ENCODE data around the gene WNK2.
"Not testable (repeated sequence)": the region's sequence is repeated elsewhere in the genome, so short reads cannot be mapped to it uniquely, and the experiment has no call there.

Gene WNK2

GRCh38 chr9:93246111-93246510, 62.2 kb downstream of the WNK2 start:
- no peak overlapping the region for H3K4me3 ChIP-seq (ENCODE audit: control insufficient read depth, low read depth, low read length)
- TF ChIP-seq CTCF (IDR thresholded peaks at IDR 0.05; ENCODE audit: control insufficient read depth, insufficient read depth, low read depth, low read length, missing control alignments) = no peak
- DNase-seq (ENCODE audit: low read depth) = no peak

DNA sequence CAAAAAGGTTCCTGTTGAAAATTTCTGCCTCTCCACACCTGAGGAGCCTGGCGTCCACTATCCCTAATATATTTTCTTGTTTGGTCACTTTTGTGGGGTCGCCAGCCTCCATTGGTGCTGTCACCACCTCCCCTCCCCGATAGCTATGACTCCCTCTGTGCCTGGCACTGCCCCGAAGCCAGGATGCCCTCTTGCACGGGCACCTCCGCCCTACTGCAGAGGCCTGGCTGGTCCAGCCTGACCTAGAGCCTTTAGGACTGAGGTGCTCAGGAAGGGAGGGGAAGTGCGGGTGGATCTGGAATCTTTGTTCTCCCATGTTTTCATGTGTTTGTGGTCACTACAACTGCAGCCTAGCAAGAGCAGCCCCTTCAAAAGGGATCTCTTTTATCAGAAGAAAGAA, 62.6 kb downstream of the WNK2 start:
- DNase-seq (ENCODE audit: low read depth) = no peak
- H3K4me3 ChIP-seq (ENCODE audit: control insufficient read depth, low read depth, low read length) = no peak overlapping the region
- no peak for TF ChIP-seq CTCF (IDR thresholded peaks at IDR 0.05; ENCODE audit: control insufficient read depth, insufficient read depth, low read depth, low read length, missing control alignments)

- TF ChIP-seq CTCF (IDR thresholded peaks at IDR 0.05; ENCODE audit: control insufficient read depth, insufficient read depth, low read depth, low read length, missing control alignments) = no peak
- no peak for DNase-seq (ENCODE audit: low read depth)
- no peak overlapping the region for H3K4me3 ChIP-seq (ENCODE audit: control insufficient read depth, low read depth, low read length)
Observed at GRCh38 chr9:93247099-93247865, 63.3 kb downstream of the WNK2 start.

DNA sequence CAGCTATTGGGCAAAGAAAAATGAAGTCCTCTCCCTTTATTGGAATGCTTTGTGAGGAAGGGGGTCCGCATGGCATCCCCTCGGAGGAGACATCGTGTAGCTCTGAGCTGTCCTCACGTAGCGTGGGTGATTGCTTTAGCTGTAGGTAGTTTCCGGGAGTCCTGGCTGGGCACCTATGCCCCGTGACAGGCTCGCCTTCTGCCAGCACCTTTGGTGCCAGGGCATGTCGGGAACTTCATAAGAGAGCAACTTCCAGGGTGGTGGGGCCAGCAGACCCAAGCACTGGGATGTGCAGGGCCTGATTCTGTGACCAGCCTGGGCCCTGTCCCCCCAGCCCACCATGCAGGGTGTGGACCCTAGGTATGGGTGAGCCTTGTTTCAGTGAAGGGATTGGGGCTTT, 64.0 kb downstream of the WNK2 start:
- H3K4me3 ChIP-seq (ENCODE audit: control insufficient read depth, low read depth, low read length) = no peak overlapping the region
- DNase-seq (ENCODE audit: low read depth) = no peak
- no peak for TF ChIP-seq CTCF (IDR thresholded peaks at IDR 0.05; ENCODE audit: control insufficient read depth, insufficient read depth, low read depth, low read length, missing control alignments)

DNA sequence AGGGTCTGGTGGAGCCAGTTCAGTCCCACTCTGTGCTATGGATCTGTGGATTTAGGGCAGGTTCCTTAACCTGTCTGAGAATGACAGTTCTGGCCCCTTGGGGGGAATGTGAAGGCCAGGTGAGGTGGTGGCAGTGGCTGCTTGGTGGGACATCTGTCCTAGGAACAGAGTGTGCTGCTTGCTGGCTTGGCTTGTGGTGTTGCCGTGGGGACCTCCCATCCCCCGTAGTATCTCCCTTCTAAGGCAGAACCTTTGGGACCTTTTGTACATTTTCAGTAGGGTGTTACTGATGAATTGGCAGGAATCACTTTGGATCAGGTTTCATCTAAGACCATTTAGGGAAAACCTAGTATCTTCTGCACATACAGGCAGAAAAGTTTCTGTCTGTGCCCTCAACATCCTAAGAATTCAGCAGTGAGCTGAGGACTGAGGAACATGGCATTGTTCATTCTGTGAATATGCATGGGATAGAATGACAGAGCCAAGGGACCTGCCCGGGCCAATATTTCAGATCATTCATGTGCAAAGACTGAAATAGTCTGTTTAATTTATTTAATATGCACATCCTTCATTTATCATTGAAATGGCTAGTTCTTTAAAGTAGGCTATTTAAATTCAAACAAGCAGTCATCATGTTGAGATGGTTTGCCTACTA, 64.6 kb downstream of the WNK2 start:
- no peak for DNase-seq (ENCODE audit: low read depth)
- no peak for TF ChIP-seq CTCF (IDR thresholded peaks at IDR 0.05; ENCODE audit: control insufficient read depth, insufficient read depth, low read depth, low read length, missing control alignments)

DNA sequence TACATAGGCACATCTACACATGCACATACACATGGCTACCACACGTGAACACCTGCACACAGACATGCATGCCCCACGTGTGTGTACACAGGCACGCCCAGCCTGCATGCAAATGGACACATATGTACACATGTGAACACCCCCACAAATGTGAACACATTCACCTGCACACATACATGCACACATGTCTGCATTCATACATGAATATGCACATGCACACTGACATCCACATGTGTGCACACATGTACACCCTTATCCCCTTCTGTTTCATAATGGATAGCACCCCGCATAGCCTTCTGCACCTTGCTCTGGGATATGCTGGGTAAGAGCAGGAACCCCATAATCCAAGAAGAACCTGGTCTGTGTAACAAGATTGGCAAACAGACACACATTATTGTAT, 66.2 kb downstream of the WNK2 start:
- no peak for DNase-seq (ENCODE audit: low read depth)
- H3K4me3 ChIP-seq (ENCODE audit: control insufficient read depth, low read depth, low read length) = no peak overlapping the region
- no peak for TF ChIP-seq CTCF (IDR thresholded peaks at IDR 0.05; ENCODE audit: control insufficient read depth, insufficient read depth, low read depth, low read length, missing control alignments)

More for the DNA sequence above, 64.6 kb downstream of the WNK2 start:
- H3K4me3 ChIP-seq (ENCODE audit: control insufficient read depth, low read depth, low read length) = no peak overlapping the region

GRCh38 chr9:93251309-93251708, 67.4 kb downstream of the WNK2 start:
- not testable (repeated sequence) for H3K4me3 ChIP-seq (ENCODE audit: control insufficient read depth, low read depth, low read length); DNase-seq (ENCODE audit: low read depth)

Data from AG09309 (cell line).